Measurements from ENCODE around the gene CLEC20A. TPM values are rescaled to one million over a fixed set of nuclear protein-coding genes. Genes with fewer than 3 reads are reported as not detected.

Gene CLEC20A
- total and polyA plus RNA-seq, 9 of the 15 experiments (the other 6 are each of a cell fraction or from before 2014, with no cell fraction given): not detected

- TF ChIP-seq, protein P1, sequence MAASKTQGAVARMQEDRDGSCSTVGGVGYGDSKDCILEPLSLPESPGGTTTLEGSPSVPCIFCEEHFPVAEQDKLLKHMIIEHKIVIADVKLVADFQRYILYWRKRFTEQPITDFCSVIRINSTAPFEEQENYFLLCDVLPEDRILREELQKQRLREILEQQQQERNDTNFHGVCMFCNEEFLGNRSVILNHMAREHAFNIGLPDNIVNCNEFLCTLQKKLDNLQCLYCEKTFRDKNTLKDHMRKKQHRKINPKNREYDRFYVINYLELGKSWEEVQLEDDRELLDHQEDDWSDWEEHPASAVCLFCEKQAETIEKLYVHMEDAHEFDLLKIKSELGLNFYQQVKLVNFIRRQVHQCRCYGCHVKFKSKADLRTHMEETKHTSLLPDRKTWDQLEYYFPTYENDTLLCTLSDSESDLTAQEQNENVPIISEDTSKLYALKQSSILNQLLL (CRISPR knock-in tag; IDR thresholded peaks at IDR 0.05; ENCODE audit: borderline replicate concordance): no peak
- no peak for TF ChIP-seq ZBTB2 (IDR thresholded peaks at IDR 0.05)
- TF ChIP-seq EZH2 (IDR thresholded peaks at IDR 0.05; ENCODE audit: borderline replicate concordance, low read depth, low read length): no peak
- TF ChIP-seq RHOXF2B (CRISPR knock-in tag; conservative IDR thresholded peaks at IDR 0.05): no peak
These were observed 53.8 kb downstream of the CLEC20A start (continued) for GRCh38 chr1:178442925-178443324.

- ATAC-seq (no peak), FAIRE-seq (no peak), DNase-seq (ENCODE audit: extremely low read depth in 1 of 4, low spot score in 3 of 4) (no peak)
- ChIA-PET CTCF (ENCODE audit: low intra/inter-chr PET ratio) (interaction anchor here (0.7 kb wide), 1 partner anchor 90 kb away, joined by 3 read pairs; no protein-coding TSS in a partner anchor), POLR2A (no interaction called here)
- intact Hi-C loops (cut with micrococcal nuclease) (no loop called here), in situ Hi-C loops (cut with MboI) (no loop called here)
- no peaks in the 10 kb centered on the region for H4K20me1 ChIP-seq (replicated peaks; ENCODE audit: control insufficient read depth, insufficient read depth, low read length)
- H3K27ac ChIP-seq (ENCODE audit: extremely low read depth, low read depth, low read length): no peak overlapping the region
- WGBS (ENCODE audit: insufficient coverage, low coverage, missing lambda C conversion rate): 0% methylated on average over 2 of the region's 2 CpGs
- H3K4me2 ChIP-seq (ENCODE audit: insufficient read depth, low read length): no peak overlapping the region
- H3K27me3 ChIP-seq (ENCODE audit: control insufficient read depth in 2 of 2, insufficient read depth in 2 of 2, low read length in 2 of 2): no peaks in the 10 kb centered on the region
- H3K9me1 ChIP-seq (ENCODE audit: control insufficient read depth, insufficient read depth, low read length): no peaks in the 10 kb centered on the region
- no peak overlapping the region for H3K9ac ChIP-seq (ENCODE audit: insufficient read depth in 1 of 2, low read depth in 2 of 2, low read length in 2 of 2)
- no peak overlapping the region for H2AFZ ChIP-seq (ENCODE audit: low read depth, low read length)
- H3K79me2 ChIP-seq (ENCODE audit: control insufficient read depth, insufficient read depth, low read length): no peaks in the 10 kb centered on the region
- no TSS peak for BruUV-seq (replicated peaks)
- H3K4me1 ChIP-seq (replicated peaks in 1 of 2; ENCODE audit: control insufficient read depth in 2 of 2, insufficient read depth in 2 of 2, low read length in 2 of 2): no peaks in the 10 kb centered on the region
- H3K4me3 ChIP-seq: no peak overlapping the region
- no peaks in the 10 kb centered on the region for H3K9me3 ChIP-seq (replicated peaks; ENCODE audit: control insufficient read depth, insufficient read depth, low read depth, low read length)
- no peaks in the 10 kb centered on the region for H3K36me3 ChIP-seq (ENCODE audit: control insufficient read depth, insufficient read depth, low read length)
- TF ChIP-seq ZNF551 (CRISPR knock-in tag; IDR thresholded peaks at IDR 0.05): no peak
- TF ChIP-seq ZBTB7A (IDR thresholded peaks at IDR 0.05; ENCODE audit: borderline replicate concordance, control insufficient read depth, low read depth, low read length): no peak
- TF ChIP-seq SIRT6 (IDR thresholded peaks at IDR 0.05; ENCODE audit: low read depth, low read length): no peak
- TF ChIP-seq, protein P2, sequence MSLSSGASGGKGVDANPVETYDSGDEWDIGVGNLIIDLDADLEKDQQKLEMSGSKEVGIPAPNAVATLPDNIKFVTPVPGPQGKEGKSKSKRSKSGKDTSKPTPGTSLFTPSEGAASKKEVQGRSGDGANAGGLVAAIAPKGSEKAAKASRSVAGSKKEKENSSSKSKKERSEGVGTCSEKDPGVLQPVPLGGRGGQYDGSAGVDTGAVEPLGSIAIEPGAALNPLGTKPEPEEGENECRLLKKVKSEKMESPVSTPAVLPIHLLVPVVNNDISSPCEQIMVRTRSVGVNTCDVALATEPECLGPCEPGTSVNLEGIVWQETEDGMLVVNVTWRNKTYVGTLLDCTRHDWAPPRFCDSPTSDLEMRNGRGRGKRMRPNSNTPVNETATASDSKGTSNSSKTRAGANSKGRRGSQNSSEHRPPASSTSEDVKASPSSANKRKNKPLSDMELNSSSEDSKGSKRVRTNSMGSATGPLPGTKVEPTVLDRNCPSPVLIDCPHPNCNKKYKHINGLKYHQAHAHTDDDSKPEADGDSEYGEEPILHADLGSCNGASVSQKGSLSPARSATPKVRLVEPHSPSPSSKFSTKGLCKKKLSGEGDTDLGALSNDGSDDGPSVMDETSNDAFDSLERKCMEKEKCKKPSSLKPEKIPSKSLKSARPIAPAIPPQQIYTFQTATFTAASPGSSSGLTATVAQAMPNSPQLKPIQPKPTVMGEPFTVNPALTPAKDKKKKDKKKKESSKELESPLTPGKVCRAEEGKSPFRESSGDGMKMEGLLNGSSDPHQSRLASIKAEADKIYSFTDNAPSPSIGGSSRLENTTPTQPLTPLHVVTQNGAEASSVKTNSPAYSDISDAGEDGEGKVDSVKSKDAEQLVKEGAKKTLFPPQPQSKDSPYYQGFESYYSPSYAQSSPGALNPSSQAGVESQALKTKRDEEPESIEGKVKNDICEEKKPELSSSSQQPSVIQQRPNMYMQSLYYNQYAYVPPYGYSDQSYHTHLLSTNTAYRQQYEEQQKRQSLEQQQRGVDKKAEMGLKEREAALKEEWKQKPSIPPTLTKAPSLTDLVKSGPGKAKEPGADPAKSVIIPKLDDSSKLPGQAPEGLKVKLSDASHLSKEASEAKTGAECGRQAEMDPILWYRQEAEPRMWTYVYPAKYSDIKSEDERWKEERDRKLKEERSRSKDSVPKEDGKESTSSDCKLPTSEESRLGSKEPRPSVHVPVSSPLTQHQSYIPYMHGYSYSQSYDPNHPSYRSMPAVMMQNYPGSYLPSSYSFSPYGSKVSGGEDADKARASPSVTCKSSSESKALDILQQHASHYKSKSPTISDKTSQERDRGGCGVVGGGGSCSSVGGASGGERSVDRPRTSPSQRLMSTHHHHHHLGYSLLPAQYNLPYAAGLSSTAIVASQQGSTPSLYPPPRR (CRISPR knock-in tag; IDR thresholded peaks at IDR 0.05; ENCODE audit: borderline replicate concordance): no peak
- TF ChIP-seq DMBX1 (CRISPR knock-in tag; IDR thresholded peaks at IDR 0.05; ENCODE audit: borderline replicate concordance): no peak
- TF ChIP-seq HDAC2 (IDR thresholded peaks at IDR 0.05): no peak
- no peak for TF ChIP-seq TRIM28 (IDR thresholded peaks at IDR 0.05)
- no peak for TF ChIP-seq ZNF589 (CRISPR knock-in tag; IDR thresholded peaks at IDR 0.05; ENCODE audit: low read depth)
These were observed 58.3 kb downstream of the CLEC20A start for GRCh38 chr1:178438432-178438831.

Measured in K562 (cell line).